ENCODE data around the gene SLC6A18.

DNA sequence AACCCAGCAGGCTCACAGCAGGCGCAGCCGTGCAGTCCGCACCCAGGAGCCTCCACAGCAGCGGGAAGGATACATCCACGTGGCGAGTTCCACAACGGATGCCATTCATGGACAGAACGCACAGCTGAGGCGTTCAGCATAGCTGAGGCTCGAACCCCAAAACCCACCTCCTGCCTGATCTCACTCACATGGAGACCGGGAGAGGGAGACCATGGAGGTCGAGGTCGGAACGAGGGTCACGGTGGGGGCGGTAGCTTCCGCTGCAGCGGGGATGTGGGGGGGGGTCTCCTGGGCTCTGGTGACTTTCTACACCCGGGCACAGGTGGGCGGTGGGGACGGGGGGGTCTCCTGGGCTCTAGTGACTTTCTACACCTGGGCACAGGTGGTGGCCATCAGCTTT is 52.1 kb downstream of the SLC6A18 start:
- no peak for TF ChIP-seq EZH2 (IDR thresholded peaks at IDR 0.05)
- no peak for TF ChIP-seq POLR2AphosphoS5 (IDR thresholded peaks at IDR 0.05; ENCODE audit: borderline replicate concordance, low read depth, low read length)

Measured in SK-N-MC (cell line).